ENCODE results near the gene SCAF1.

SCAF1 gene, protein sequence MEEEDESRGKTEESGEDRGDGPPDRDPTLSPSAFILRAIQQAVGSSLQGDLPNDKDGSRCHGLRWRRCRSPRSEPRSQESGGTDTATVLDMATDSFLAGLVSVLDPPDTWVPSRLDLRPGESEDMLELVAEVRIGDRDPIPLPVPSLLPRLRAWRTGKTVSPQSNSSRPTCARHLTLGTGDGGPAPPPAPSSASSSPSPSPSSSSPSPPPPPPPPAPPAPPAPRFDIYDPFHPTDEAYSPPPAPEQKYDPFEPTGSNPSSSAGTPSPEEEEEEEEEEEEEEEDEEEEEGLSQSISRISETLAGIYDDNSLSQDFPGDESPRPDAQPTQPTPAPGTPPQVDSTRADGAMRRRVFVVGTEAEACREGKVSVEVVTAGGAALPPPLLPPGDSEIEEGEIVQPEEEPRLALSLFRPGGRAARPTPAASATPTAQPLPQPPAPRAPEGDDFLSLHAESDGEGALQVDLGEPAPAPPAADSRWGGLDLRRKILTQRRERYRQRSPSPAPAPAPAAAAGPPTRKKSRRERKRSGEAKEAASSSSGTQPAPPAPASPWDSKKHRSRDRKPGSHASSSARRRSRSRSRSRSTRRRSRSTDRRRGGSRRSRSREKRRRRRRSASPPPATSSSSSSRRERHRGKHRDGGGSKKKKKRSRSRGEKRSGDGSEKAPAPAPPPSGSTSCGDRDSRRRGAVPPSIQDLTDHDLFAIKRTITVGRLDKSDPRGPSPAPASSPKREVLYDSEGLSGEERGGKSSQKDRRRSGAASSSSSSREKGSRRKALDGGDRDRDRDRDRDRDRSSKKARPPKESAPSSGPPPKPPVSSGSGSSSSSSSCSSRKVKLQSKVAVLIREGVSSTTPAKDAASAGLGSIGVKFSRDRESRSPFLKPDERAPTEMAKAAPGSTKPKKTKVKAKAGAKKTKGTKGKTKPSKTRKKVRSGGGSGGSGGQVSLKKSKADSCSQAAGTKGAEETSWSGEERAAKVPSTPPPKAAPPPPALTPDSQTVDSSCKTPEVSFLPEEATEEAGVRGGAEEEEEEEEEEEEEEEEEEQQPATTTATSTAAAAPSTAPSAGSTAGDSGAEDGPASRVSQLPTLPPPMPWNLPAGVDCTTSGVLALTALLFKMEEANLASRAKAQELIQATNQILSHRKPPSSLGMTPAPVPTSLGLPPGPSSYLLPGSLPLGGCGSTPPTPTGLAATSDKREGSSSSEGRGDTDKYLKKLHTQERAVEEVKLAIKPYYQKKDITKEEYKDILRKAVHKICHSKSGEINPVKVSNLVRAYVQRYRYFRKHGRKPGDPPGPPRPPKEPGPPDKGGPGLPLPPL

DNA sequence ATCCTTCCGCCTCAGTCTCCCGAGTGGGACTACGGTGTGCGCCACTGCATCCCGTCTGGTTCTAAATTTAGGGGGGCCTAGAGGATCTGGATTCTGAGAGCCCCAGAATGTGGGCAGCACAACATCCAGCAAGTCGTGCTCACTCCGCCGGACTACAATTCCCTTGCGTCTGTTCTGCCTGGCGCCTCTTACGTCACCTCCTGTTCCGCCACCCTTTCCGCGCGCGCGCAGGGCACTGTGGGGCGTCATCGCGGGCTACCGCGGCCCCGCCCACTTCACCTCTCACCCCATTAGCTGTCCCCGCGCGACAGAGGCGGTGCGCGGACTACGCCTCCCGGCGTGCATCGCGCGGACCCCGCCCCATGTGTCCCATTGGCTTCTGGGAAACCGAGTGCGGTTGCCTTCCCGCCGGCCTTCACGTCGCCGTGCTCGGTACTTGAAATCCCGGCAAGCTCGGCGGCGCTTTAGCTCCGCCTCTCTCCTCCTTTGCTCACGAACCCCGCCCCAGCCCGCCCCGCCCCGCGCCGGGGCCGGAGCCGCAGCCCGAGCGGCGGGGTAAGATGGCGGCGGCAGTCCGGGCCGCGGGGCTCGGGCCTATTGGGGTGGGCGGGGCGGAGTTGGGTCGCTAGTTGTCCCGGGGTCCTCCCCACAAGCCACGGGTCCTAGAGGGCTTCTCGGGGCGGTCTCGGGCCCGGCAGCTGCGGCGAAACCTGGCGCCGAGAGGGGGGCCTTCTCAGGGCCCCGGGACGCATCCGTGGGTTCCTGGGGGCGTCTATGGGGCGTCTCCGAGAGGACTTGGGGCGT is at the start of gene SCAF1:
SCAF1 (plus strand) TSS at position 522 of the 804 bp plus-strand sequence. CDS start 2,818 bp downstream, outside the sequence.
- peak; percentile 99 for DNase-seq (ENCODE audit: low read depth)

DNA sequence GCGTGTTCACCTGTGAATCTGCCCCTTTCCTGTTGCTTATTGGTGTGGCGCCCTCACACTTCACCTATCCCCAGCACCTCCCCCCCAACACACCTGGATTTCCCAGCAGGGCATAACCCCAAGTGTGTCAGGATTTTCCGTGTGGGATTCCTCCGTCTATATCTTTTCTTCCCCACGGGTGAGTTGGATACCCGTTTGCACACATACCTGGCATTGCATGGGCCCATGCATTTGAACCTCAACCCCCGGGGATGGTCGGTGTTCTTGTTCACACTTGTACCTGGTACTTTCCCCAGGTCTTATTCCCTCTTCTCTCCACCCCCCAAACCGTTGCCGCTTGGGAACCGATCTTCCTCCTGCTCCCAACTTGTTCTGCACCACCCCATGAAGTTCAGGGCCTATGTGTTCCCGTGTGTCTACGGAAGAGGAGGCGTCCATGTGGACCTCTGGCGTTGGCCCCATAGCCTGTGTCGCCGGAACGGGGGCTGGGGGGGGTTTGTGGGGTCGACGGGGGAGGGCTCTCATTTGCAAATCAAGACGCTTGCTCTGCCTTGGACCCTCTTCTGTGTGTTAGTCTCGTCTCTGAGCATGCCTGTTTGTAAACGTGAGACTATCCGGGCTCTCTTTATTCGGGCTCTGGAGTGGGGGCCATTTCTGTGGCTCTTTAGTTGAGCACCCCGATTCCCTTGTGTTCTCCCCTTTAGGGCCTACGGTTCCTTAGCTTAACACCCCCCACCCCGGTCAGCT is 49.4 kb upstream of the SCAF1 start:
- DNase-seq (ENCODE audit: low read depth), result no peak

DNA sequence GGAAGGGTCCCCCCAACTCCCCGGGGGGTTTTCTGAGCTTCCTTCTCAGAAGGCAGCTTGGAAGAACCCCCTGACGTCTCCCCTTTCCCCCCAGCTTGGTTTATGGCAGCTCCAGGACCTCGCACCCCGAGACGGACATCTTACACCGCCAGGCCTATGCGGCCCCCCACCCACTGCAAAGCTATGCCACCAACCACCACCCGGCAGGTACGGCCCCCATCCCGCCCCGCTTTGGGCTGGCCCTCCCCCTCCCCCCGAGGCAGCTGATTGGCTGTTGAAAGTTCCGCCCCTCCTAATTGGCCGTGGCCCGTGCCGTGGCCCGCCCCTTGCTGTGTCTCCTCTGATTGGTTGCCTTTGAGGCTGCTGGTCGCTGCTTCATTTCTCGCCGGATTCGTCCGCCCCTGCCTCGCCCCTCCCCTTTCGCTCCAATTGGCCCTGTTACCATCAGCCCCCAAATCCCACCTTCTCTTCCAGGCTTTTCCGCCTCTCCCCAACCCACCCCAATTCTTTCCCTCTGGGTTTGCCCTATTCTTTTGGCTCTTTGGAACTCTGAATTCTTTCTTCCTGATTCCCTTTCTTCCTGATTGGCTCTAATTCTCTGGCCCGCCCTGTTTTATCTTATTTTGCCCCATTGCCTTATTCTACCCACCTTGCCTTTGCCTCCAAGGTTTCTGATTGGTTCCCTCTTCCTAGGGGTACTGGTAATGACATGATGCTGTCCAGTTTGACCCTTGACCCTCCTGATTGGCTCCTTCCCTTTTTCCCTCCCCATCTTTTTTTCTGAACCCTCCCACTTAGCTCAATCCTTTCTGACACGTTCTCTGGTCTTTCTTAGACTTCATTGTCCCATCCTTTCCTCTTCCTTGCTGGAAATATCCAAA is 48.5 kb upstream of the SCAF1 start:
- peak; percentile 89 for DNase-seq (ENCODE audit: low read depth)

DNA sequence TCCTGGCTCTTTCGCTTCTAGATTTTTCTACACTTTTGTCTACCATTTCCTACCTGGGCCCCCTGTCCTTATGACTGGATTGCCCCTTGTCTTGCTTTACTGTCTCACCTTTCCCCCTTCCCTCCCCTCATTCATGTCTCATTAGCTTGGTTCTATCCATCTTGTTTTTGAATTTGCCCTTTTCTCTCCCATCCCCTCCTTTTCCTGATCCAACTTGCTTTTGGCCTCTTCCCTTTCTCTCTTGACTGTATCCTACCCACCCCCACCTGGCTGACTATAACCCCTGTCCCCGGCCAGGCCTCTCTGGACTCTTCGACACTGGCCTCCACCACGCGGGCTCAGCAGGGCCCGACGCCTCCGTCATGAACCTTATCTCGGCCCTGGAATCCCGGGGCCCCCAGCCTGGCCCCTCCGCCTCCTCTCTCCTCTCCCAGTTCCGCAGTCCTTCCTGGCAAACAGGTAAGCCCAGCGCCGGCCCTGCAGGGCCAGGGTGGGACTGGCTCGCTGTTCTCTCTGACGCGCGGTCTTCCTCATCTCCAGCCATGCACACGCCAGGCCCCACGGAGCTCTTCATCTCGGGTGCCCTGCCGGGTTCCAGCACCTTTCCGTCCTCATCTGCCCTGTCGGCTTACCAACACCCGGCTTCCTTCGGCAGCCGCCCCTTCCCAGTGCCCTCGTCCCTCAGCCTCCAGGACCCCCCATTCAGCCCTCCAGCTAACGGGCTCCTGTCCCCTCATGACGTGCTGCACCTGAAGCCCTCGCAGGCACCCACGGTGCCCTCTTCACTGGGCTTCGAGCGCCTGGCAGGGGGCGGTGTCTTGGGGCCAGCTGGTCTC is 47.6 kb upstream of the SCAF1 start:
- DNase-seq (ENCODE audit: low read depth), result no peak

DNA sequence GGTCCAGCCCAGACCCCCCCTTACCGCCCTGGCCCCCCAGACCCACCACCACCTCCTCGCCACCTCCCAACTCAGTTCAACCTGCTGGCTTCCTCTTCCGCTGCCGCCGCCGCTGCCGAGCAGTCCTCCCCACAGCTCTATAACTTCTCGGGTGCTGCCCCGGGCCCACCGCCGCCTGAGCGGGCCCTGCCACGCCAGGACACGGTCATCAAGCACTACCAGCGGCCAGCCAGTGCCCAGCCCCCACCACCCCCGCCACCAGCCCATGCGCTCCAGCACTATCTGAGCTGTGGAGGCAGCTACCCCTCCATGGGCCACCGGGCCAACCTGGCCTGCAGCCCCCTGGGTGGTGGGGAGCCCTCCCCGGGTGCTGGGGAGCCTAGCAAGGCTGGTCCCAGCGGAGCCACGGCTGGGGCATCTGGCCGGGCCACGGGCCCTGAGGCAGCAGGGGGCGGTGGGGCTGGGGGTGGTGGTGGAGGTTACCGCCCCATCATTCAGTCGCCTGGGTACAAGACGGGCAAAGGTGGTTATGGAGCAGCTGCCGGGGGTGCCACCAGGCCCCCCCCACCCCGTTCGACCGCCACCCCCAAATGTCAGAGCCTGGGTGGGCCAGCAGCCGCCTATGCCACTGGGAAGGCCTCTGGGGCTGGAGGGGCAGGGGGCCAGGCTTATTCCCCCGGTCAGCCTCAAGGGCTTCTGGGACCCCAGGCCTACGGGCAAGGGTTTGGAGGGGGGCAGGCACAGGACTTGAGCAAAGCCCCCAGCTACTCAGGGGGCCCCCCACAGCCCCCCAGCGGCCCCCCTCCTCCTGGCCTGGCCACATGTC is 46.8 kb upstream of the SCAF1 start:
- no peak for DNase-seq (ENCODE audit: low read depth)

DNA sequence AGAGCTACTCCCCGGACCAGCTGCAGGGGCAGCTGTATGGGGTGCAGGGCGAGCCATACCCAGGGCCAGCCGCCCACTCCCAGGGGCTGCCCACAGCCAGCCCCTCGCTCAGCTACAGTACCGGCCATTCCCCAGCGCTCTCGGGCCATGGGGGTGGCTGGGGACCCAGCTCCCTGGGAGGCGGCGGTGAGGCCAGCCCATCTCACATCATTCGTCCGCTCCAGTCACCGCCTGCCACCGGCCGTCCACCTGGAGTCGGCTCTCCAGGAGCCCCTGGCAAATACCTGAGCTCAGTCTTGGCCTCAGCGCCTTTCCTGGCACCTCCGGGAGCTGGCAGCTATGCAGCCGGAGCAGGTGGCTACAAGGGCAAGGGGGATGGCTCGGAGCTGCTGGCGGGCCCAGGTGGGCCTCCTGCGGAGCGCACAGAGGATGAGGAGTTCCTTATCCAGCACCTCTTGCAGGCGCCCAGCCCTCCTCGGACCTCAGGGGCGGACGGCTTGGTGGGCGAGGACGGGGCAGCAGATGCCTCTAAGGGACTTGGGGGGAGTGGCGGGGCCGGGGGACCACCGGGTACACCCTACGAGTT is 46.1 kb upstream of the SCAF1 start:
- DNase-seq (ENCODE audit: low read depth), result no peak

DNA sequence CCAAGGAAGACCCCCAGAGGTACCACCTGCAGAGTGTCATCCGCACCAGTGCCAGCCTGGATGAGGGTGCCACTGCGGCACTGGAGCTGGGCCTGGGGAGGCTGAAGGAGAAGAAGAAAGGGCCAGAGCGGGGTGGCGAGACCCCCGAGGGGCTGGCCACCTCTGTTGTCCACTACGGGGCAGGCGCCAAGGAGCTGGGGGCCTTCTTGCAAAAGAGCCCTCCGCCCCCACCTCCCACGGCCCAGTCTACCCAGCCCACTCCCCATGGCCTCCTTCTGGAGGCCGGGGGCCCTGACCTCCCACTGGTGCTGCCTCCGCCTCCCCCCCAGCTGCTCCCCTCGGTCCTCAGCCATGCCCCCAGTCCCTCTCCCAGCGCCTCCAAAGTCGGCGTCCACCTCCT is 45.6 kb upstream of the SCAF1 start:
- no peak for DNase-seq (ENCODE audit: low read depth)

DNA sequence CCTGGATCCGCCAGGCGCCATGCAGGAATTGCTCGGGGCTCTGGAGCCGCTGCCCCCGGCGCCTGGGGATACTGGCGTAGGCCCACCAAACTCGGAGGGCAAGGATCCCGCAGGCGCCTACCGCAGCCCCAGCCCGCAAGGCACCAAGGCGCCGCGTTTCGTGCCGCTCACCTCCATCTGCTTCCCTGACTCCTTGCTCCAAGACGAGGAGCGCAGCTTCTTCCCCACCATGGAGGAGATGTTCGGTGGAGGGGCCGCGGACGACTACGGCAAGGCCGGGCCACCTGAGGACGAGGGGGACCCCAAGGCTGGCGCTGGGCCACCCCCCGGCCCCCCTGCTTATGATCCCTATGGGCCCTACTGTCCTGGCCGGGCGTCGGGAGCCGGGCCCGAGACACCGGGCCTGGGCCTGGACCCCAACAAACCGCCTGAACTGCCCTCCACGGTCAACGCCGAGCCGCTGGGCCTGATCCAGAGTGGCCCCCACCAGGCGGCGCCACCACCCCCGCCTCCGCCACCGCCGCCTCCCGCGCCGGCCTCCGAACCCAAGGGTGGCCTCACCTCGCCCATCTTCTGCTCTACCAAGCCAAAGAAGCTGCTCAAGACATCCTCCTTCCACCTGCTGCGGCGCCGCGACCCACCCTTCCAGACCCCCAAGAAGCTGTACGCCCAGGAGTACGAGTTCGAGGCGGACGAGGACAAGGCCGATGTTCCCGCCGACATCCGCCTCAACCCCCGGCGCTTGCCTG is 44.9 kb upstream of the SCAF1 start:
- no peak for DNase-seq (ENCODE audit: low read depth)

DNA sequence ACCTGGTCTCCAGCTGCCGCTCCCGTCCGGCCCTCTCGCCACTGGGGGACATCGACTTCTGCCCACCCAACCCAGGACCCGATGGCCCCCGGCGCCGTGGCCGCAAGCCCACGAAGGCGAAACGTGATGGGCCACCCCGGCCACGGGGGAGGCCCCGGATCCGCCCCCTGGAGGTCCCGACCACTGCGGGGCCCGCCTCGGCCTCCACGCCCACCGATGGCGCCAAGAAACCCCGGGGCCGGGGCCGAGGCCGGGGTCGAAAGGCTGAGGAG is 44.4 kb upstream of the SCAF1 start:
- no peak for DNase-seq (ENCODE audit: low read depth)

DNA sequence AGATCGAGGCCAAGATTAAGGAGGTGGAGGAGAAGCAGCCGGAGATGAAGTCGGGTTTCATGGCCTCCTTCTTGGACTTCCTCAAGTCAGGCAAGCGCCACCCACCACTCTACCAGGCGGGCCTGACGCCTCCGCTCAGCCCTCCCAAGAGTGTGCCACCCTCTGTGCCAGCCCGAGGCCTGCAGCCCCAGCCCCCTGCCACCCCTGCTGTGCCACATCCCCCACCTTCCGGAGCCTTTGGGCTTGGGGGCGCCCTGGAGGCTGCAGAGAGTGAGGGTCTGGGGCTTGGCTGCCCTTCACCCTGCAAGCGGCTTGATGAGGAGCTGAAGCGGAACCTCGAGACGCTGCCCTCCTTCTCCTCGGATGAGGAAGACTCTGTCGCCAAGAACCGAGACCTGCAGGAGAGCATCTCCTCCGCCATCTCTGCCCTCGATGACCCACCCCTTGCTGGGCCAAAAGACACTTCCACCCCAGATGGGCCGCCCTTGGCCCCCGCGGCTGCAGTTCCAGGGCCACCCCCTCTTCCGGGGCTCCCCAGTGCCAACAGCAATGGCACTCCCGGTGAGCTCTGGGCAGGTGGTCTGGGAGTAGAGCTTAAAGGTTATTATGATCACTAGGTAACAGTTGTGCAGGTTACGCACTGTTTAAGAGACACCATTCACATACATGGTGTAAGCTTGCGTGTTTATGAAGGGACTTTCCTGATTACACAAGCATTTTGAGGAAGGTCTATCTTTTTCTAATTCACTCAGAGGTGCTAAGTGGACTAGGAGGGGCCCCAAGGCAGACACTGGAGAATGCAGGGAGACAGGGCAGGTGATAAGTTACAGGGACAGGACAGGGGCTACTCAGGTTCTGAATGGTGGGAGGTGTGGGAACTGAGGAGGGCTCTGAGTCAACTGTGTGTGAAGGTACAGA is 42.4 kb upstream of the SCAF1 start:
- DNase-seq (ENCODE audit: low read depth), result no peak

DNA sequence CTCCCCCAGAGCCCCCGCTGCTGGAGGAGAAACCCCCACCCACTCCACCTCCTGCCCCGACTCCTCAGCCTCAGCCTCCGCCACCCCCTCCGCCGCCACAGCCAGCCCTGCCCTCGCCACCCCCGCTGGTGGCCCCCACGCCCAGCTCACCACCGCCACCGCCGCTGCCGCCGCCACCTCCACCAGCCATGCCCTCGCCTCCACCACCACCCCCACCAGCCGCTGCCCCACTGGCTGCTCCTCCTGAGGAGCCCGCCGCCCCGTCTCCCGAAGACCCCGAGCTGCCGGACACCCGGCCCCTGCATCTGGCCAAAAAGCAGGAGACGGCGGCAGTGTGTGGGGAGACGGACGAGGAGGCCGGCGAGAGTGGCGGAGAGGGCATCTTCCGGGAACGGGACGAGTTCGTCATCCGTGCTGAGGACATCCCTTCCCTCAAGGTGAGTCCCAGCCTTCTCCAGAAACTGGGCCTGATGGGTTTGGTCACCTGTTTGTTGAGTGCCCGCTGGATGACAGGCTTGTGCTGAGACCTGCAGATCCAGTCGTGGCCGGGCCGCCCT is 40.4 kb upstream of the SCAF1 start:
- no peak for DNase-seq (ENCODE audit: low read depth)

DNA sequence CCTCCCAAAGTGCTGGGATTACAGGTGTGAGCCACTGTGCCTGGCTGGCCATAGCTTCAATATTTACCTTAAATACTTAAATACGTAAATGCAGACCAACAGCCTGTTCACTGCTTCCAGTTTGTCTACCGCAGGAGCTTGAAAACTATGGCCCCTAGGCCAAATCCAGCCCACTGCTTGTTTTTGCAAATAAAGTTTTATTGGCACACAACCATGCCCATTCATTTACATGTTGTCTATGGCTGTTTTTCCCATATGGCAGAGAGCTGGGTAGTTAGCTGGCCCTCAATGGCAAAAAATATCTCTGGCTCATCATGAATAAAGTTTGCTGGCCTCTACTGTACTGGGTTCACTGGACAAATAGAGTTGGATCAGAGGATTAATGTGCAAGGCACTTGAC is 39.2 kb upstream of the SCAF1 start:
- no peak for DNase-seq (ENCODE audit: low read depth)

DNA sequence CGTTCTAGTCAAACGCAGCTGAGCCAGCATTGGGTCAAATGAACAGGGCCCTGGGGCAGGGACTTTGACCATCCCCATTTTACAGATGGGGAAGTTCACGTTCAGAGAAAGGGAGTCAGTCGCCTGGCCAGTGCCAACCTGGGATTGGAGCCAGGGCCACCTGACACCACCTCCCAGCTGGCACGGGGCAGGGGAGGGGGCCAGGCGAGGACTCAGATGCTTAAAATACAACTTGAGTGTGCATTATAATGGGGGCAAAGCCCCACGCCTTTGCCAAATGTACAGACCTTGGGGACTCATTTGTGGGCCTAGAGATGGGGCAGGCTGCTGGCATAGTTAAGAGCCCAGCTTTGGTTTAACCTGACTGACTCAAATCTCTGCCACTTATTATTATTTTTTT is 36.4 kb upstream of the SCAF1 start:
- DNase-seq (ENCODE audit: low read depth), result no peak

DNA sequence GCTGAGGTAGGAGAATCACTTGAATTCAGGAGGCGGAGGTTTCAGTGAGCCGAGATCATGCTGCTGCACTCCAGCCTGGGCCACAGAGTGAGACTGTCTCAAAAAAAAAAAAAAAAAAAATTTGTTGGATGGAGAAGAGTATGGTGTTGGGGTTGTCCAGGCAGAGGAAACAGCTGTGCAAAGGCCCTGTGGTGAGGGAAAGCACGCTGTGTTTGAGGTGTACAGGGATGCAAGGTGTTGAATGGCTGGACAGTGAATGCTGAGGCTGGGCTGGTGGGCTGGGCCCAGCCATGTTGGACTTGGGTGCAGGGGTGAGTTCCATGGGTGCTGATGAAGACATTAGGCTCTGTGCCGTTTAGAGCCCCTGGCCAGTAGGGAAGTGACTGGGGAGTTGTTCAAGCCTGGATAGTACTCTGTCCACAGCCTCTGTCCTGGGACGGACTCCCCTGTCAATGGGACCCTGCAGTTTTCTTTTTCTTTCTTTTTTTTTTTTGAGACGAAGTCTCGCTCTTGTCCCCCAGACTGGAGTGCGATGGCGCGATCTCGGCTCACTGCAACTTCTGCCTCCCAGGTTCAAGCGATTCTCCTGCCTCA is 32.4 kb upstream of the SCAF1 start:
- no peak for DNase-seq (ENCODE audit: low read depth)

DNA sequence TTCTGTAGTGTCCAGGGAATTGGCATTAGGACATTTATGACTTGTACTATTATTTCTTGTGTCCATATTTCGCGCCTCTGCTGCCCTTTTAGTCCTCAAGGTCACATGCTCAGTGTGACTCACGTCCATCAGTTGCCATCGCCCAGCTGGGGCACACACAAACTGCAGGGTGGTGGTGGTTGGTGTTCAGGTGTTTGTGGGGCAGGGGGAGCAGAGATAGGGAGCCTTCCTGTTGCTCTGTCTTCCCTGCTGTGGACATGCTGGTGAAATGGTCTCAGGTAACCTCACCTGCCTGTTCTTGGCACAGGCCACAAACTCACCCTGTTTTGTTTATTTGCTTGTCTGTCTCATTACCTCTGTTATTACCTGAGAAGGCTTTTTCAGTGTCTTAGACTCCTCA is 28.6 kb upstream of the SCAF1 start:
- DNase-seq (ENCODE audit: low read depth), result no peak

All from stimulated activated CD4-positive, alpha-beta T cell treated with anti-CD3 and anti-CD28 coated beads, Interleukin-2, amount 100 ng/mL, for 4 hours (primary cell).